ENCODE data around the gene BCR. TPM values are rescaled to one million over a fixed set of nuclear protein-coding genes. Genes with fewer than 3 reads are reported as not detected.

BCR gene
- total and polyA plus RNA-seq, 2 of the 13 experiments (the other 11 are each of a cell fraction or from before 2014, with no cell fraction given), result 19.9 to 33.6 TPM

- no peak overlapping the region for H3K4me3 ChIP-seq (replicated peaks in 1 of 3; ENCODE audit: insufficient read depth in 1 of 3, low read depth in 2 of 3, low read length in 3 of 3)
- peaks cover 8% of the 10 kb centered on the region; the same call in 1 of the 2 replicates for H4K20me1 ChIP-seq (ENCODE audit: insufficient read depth, low read length)
- in situ Hi-C loops (cut with HindIII; ENCODE audit: extremely low pct_ligation_motif_present, low pct_unique_long_range_greater_than_20kb), result no loop called here
- ATAC-seq (no peak; the same call in 2 of the 3 replicates), FAIRE-seq (no peak), DNase-seq (ENCODE audit: low spot score) (no peak)
- H3K79me2 ChIP-seq (ENCODE audit: insufficient read depth, low read length), result peaks cover 69% of the 10 kb centered on the region
- CTCF ChIA-PET (ENCODE audit: low intra/inter-chr PET ratio, low total read pairs), result no interaction called here
- H3K27me3 ChIP-seq (ENCODE audit: control insufficient read depth in 1 of 2, insufficient read depth in 2 of 2, low read length in 2 of 2), result no peaks in the 10 kb centered on the region
- H2AFZ ChIP-seq (ENCODE audit: low read length), result no peak overlapping the region
- no peak overlapping the region for H3K27ac ChIP-seq (ENCODE audit: extremely low read length, insufficient read depth, low read length)
- no peak for TF ChIP-seq TGIF2 (CRISPR knock-in tag; IDR thresholded peaks at IDR 0.05)
- peak; percentile 92 for TF ChIP-seq ZBTB33 (CRISPR knock-in tag; IDR thresholded peaks at IDR 0.05)
- TF ChIP-seq ARID2 (CRISPR knock-in tag; IDR thresholded peaks at IDR 0.05; ENCODE audit: borderline replicate concordance), result no peak
- TF ChIP-seq ATAD3A (CRISPR knock-in tag; IDR thresholded peaks at IDR 0.05), result no peak
- peak; percentile 39 for TF ChIP-seq AGO2 (optimal IDR thresholded peaks at IDR 0.05; ENCODE audit: low read depth, low read length)
- TF ChIP-seq, protein P1, sequence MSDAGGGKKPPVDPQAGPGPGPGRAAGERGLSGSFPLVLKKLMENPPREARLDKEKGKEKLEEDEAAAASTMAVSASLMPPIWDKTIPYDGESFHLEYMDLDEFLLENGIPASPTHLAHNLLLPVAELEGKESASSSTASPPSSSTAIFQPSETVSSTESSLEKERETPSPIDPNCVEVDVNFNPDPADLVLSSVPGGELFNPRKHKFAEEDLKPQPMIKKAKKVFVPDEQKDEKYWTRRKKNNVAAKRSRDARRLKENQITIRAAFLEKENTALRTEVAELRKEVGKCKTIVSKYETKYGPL (CRISPR knock-in tag; IDR thresholded peaks at IDR 0.05), result no peak
- TF ChIP-seq, protein P2, sequence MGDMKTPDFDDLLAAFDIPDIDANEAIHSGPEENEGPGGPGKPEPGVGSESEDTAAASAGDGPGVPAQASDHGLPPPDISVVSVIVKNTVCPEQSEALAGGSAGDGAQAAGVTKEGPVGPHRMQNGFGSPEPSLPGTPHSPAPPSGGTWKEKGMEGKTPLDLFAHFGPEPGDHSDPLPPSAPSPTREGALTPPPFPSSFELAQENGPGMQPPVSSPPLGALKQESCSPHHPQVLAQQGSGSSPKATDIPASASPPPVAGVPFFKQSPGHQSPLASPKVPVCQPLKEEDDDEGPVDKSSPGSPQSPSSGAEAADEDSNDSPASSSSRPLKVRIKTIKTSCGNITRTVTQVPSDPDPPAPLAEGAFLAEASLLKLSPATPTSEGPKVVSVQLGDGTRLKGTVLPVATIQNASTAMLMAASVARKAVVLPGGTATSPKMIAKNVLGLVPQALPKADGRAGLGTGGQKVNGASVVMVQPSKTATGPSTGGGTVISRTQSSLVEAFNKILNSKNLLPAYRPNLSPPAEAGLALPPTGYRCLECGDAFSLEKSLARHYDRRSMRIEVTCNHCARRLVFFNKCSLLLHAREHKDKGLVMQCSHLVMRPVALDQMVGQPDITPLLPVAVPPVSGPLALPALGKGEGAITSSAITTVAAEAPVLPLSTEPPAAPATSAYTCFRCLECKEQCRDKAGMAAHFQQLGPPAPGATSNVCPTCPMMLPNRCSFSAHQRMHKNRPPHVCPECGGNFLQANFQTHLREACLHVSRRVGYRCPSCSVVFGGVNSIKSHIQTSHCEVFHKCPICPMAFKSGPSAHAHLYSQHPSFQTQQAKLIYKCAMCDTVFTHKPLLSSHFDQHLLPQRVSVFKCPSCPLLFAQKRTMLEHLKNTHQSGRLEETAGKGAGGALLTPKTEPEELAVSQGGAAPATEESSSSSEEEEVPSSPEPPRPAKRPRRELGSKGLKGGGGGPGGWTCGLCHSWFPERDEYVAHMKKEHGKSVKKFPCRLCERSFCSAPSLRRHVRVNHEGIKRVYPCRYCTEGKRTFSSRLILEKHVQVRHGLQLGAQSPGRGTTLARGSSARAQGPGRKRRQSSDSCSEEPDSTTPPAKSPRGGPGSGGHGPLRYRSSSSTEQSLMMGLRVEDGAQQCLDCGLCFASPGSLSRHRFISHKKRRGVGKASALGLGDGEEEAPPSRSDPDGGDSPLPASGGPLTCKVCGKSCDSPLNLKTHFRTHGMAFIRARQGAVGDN (CRISPR knock-in tag; IDR thresholded peaks at IDR 0.05), result peak; percentile 17; the same call in 1 of the 2 replicates
- TF ChIP-seq LBX2 (CRISPR knock-in tag; IDR thresholded peaks at IDR 0.05; ENCODE audit: borderline replicate concordance), result no peak
- 0 out of 2 replicates have a peak, but pooled peaks have one; percentile 57 for TF ChIP-seq HNRNPL (IDR thresholded peaks at IDR 0.05; ENCODE audit: low read depth, low read length)
- no peak for TF ChIP-seq KDM5A (IDR thresholded peaks at IDR 0.05; ENCODE audit: borderline replicate concordance, low read length)
- no peak for TF ChIP-seq SP2 (CRISPR knock-in tag; IDR thresholded peaks at IDR 0.05)
- TF ChIP-seq, protein P3, sequence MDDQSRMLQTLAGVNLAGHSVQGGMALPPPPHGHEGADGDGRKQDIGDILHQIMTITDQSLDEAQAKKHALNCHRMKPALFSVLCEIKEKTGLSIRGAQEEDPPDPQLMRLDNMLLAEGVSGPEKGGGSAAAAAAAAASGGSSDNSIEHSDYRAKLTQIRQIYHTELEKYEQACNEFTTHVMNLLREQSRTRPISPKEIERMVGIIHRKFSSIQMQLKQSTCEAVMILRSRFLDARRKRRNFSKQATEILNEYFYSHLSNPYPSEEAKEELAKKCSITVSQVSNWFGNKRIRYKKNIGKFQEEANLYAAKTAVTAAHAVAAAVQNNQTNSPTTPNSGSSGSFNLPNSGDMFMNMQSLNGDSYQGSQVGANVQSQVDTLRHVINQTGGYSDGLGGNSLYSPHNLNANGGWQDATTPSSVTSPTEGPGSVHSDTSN (CRISPR knock-in tag; IDR thresholded peaks at IDR 0.05; ENCODE audit: borderline replicate concordance), result no peak
- POLR2A ChIA-PET, result no interaction called here
- no TSS peak for BruUV-seq (replicated peaks)
- H3K9ac ChIP-seq (ENCODE audit: insufficient read depth, low read depth, low read length), result no peak overlapping the region
- H3K4me2 ChIP-seq (ENCODE audit: low read depth, low read length), result no peak overlapping the region
- 95% methylated on average over 9 of the region's 11 CpGs for WGBS (ENCODE audit: low lambda C conversion rate)
- intact Hi-C loops (cut with micrococcal nuclease; ENCODE audit: unreplicated experiment), result no loop called here
- peaks cover 17% of the 10 kb centered on the region for H3K4me1 ChIP-seq (ENCODE audit: insufficient read depth, low read length)
- no peaks in the 10 kb centered on the region for H3K9me3 ChIP-seq (ENCODE audit: low read length)
- peaks cover 12 to 56% of the 10 kb centered on the region in 2 experiments for H3K36me3 ChIP-seq (replicated peaks in 1 of 2; ENCODE audit: control insufficient read depth in 1 of 2, insufficient read depth in 2 of 2, low read length in 2 of 2)
These were observed 24.3 kb downstream of the BCR start for GRCh38 chr22:23204541-23205157.
